Activated CD4-positive, alpha-beta T cell treated with anti-CD3 and anti-CD28 coated beads, Interleukin-2, amount 50 U/mL, for 16 hours (primary cell): ENCODE results near the gene CSPG4.
"Not testable (repeated sequence)": the region's sequence is repeated elsewhere in the genome, so short reads cannot be mapped to it uniquely, and the experiment has no call there.

ENCODE experiments used
- DNase-seq: peaks from one replicate; pipeline ENCODE4 v3.0.0-alpha.2; 2020

Gene CSPG4

GRCh38 chr15:75704263-75704615, 8.4 kb downstream of the CSPG4 start:
- DNase-seq: no peak

GRCh38 chr15:75703440-75704262, 9.0 kb downstream of the CSPG4 start:
- DNase-seq: not testable (repeated sequence)

DNA sequence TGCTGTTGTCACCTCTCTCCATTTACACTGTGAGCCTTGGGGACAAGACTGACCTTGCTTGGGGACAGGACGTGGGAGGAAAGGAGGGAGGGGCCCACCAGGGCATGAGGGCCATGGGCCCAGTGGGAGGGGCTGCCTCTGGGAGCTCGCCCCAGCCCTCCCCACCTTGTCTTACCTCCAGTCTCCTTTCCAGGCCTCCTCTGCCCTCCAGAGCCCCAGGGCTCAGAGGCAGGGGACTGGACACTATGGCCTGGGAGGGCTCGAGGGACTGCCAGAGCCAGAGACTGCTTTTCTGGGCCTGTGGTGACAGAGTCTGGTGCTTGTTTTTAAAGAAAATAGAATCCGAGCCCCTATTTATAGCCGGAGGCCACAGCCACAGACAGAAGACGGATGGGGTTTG, 10.2 kb downstream of the CSPG4 start:
- DNase-seq: no peak

- DNase-seq: not testable (repeated sequence)
These were observed 11.3 kb downstream of the CSPG4 start for GRCh38 chr15:75701071-75702003.

- not testable (repeated sequence) for DNase-seq
These were observed 12.4 kb downstream of the CSPG4 start for GRCh38 chr15:75699961-75700874.

DNA sequence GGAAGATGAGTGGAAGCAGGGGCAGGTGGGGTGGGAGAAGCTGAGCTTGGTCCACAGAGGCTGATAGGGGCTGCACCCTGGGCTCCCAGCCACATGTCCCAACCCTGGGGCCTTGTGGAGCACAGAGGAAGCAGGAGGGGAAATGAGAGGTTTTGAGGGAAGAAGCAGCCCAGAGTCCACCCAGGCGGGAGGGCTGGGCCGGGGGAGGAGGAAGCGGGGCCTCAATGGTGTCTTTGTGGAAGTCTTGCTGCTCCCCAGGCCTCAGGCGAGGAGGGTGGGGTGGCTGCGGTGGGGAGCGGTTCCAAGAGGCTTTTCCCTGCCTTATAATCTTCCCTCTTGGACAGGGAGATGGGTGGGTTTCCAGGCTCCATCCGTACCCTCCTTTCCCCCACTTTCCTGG, 13.1 kb downstream of the CSPG4 start:
- DNase-seq: not testable (repeated sequence)

- DNase-seq: not testable (repeated sequence)
These were observed 14.5 kb downstream of the CSPG4 start for GRCh38 chr15:75697974-75698747.

GRCh38 chr15:75697523-75697922, 15.1 kb downstream of the CSPG4 start:
- no peak for DNase-seq

- no peak for DNase-seq
These were observed 15.8 kb downstream of the CSPG4 start for GRCh38 chr15:75696854-75697259.

- no peak for DNase-seq
These were observed 16.3 kb downstream of the CSPG4 start for GRCh38 chr15:75696311-75696720.

GRCh38 chr15:75695634-75696310, 16.9 kb downstream of the CSPG4 start:
- DNase-seq: no peak

- DNase-seq: no peak
These were observed 17.4 kb downstream of the CSPG4 start for GRCh38 chr15:75695220-75695619.

DNA sequence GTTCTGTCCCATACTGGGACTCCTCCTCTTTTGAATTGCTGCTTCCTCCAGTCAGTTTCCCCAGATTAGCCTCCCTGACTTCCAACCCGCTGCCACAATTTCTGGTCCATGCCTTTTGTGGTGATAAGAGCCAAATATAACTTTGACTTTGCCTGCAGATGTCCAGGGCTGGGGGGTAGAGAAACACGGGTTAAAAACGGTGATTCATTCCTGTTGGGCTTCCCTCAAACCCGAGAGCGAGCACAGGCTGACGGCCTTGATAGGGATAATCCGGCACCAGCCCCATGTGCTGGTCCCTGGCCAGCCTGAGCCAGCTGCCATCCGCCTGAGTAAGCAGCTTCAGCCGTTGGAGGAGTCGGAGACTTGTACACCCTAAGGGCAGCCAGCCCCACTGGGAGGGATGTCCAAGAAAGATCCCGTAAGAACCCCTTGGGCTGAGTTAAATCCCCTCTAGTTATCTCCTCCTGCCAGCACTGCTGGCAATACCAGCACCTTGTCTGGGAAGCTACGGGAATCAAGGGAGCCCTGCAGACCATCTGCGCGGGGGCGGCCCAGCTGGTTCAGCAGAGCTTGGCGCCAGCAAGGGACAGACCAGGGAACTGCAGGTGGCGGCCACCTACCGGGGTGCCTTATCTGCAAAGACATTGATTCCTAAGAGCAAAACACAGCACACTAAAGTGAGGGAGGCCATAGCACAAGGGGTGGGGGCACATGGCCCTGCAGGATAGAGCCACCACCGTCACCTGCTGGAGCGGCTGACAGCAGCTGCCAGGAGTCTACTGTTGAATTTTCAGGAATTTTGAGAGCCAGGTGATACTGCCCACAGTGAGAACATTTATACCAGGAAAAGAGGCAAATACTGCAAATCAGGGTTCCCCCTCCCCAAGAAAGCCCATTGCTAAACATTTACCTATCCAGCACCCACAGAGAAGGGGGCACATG, 18.1 kb downstream of the CSPG4 start:
- no peak for DNase-seq

- DNase-seq: no peak
These were observed 19.0 kb downstream of the CSPG4 start for GRCh38 chr15:75693501-75694240.

GRCh38 chr15:75693028-75693427, 19.6 kb downstream of the CSPG4 start:
- not testable (repeated sequence) for DNase-seq

GRCh38 chr15:75692311-75692710, 20.3 kb downstream of the CSPG4 start:
- DNase-seq: not testable (repeated sequence)

DNA sequence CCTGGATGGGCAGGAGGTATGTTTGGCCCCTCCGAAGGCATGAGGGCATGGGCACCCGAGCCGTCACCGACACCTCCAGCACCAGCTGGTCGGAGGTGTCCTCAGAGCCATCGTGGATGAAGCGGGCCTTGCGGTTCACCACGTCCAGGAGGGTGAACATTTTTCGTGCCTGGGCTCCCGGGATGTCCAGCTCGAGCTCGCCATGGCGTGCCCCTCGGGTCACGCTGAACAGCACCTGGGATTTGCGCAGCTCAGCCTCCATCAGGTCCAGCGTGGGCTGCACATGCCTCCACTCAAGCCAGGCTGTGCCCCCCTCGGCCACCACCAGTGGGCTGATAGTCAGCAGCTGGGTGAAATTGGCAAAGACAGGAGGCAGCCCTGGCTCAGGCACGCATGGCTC, 23.2 kb downstream of the CSPG4 start:
- DNase-seq: not testable (repeated sequence)

GRCh38 chr15:75688831-75689230, 23.8 kb downstream of the CSPG4 start:
- no peak for DNase-seq

DNA sequence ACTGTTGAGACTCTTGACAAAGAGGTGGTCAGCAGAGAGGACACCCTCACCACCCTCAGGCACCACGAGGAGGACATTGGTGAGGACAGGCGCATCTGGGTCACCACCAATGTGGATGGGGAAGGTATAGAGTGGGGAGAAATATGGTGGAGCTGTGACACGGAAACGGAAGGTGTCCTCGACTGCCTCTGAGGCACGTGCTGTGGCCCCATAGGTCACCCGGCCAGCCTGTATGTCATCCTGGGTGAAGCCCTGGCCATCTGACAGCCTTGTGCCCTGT, 24.4 kb downstream of the CSPG4 start:
- no peak for DNase-seq
